Activated CD4-positive, alpha-beta T cell treated with anti-CD3 and anti-CD28 coated beads, Interleukin-2, amount 10 ng/mL, durations not matched to agents 7 days and 5 days (primary cell): ENCODE results near the gene NEDD4L. TPM values are rescaled to one million over a fixed set of nuclear protein-coding genes. Genes with fewer than 3 reads are reported as not detected.
A peak's percentile ranks its signal among the peaks of the same experiment; 100 is the strongest.

Experiments used
- CTCF ChIA-PET: fragments of 350-600 bp; sonication (Branson Sonifier 250); formaldehyde crosslinking; loops from one replicate; lab custom pipeline; 2021; ENCODE audit warnings: antibody characterized with exemption; lab: Charles Lee
- POLR2A ChIA-PET: fragments of 350-600 bp; sonication (Branson Sonifier 250); formaldehyde crosslinking; loops from one replicate; lab custom pipeline; 2021; ENCODE audit warnings: antibody characterized with exemption; lab: Charles Lee
- DNase-seq: peaks from one replicate; pipeline ENCODE4 v3.0.0-alpha.2; 2020
- H3K27ac Mint-ChIP-seq: one replicate; pipeline ENCODE4 v1.8.0; 2021; ENCODE audit warnings: mild to moderate bottlenecking, moderate library complexity, mixed read lengths
- H3K27me3 Mint-ChIP-seq: one replicate; pipeline ENCODE4 v1.8.0; 2021; ENCODE audit warnings: mixed read lengths
- H3K36me3 Mint-ChIP-seq: one replicate; pipeline ENCODE4 v1.8.0; 2021; ENCODE audit warnings: low read depth, mixed read lengths
- H3K4me1 Mint-ChIP-seq: one replicate; pipeline ENCODE4 v1.8.0; 2021; ENCODE audit warnings: mixed read lengths
- H3K4me3 Mint-ChIP-seq: one replicate; pipeline ENCODE4 v1.8.0; 2021; ENCODE audit warnings: mild to moderate bottlenecking, moderate library complexity, mixed read lengths
- H3K9me3 Mint-ChIP-seq: one replicate; pipeline ENCODE4 v1.8.0; 2021; ENCODE audit warnings: mixed read lengths
- total RNA-seq, 2 experiments: library from RNA; stranded (reverse); gene quantifications; one replicate each; pipeline ENCODE4 v1.2.3, GENCODE V29; 2021

NEDD4L gene
- total RNA-seq, 2 experiments from 2014 or later: 5.6 to 8.1 TPM

DNA sequence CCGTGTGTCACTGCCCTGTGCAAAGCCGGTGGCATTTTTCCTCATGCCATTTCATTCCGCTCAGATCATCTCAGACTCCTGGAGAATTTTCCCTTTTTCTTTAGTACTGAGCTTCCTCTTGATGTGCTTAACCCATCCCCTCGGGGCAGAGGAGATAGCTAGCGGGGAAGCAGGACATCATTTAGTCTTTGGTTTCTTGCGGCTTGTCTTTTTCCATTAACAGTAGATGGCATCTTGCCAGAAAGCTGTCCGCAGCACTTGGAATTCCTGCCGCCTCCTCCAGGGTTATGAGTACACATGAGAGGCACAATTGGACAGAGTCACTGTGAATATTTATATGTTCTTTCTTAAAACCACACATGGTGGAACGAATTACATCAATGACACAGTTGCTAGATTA is 358.2 kb downstream of the NEDD4L start:
- POLR2A ChIA-PET: no interaction called here
- no peaks in the 10 kb centered on the region for H3K9me3 Mint-ChIP-seq

DNA sequence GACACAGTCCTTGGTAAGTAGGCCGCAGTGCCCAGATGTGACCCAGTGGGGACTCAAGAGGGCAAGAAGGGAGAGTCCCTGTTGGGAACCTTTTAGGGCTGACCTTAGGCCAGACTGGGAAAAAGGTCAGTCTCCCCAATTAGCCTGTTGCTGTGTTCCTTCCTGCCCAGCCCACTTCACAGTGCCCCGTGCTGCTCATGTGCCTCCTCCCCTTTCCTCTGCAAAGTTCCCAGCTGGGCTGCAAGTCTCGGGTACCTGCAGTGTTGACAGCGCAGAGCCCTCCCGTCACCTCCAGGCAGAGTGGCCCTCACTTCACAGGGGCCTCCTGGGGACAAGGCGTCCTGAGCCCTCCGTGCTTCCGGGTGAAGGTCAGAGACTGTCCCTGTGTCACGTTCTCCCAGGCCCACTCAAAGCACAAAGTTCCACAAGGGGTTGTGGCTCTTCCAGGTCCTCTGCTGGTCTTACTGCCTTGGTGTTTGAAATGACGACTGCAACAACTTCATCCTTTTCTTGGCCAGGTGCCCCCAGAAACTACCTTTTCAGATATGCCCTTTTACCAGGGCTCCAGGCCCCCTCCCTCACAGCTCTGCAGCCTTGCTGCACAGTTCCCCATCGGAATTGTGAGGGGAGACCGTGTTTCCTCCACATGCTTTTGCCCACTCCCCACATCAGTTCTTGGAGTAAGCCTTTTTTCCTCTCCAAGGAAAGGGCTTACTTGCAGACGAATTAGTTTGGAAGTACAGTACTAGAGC is 359.1 kb downstream of the NEDD4L start:
- DNase-seq: no peak
- ChIA-PET POLR2A (no interaction called here), CTCF (no interaction called here)
- no peaks in the 10 kb centered on the region for H3K27me3 Mint-ChIP-seq
- H3K4me3 Mint-ChIP-seq: no peak overlapping the region
- H3K36me3 Mint-ChIP-seq: no peaks in the 10 kb centered on the region
- H3K9me3 Mint-ChIP-seq: no peaks in the 10 kb centered on the region
- no peak overlapping the region for H3K27ac Mint-ChIP-seq
- peaks cover 27% of the 10 kb centered on the region for H3K4me1 Mint-ChIP-seq

More for the DNA sequence above, 358.2 kb downstream of the NEDD4L start:
- CTCF ChIA-PET: interaction anchor here (0.6 to 1.4 kb wide), 2 partner anchors 47 to 361 kb away, joined by 3 read pairs; no protein-coding TSS in a partner anchor
- Mint-ChIP-seq H3K4me1 (peaks cover 28% of the 10 kb centered on the region), H3K36me3 (no peaks in the 10 kb centered on the region), H3K27me3 (no peaks in the 10 kb centered on the region), H3K4me3 (no peak overlapping the region), H3K27ac (peak overlapping the region; percentile 54)
- DNase-seq: no peak

GRCh38 chr18:58403799-58404455 is 359.9 kb downstream of the NEDD4L start:
- Mint-ChIP-seq H3K36me3 (no peaks in the 10 kb centered on the region), H3K4me1 (peaks cover 23% of the 10 kb centered on the region), H3K9me3 (no peaks in the 10 kb centered on the region), H3K27ac (no peak overlapping the region), H3K27me3 (no peaks in the 10 kb centered on the region), H3K4me3 (no peak overlapping the region)
- DNase-seq: no peak
- ChIA-PET CTCF (interaction anchor here (1.2 kb wide), 1 partner anchor 11 kb away, joined by 4 read pairs; no protein-coding TSS in a partner anchor), POLR2A (no interaction called here)

DNA sequence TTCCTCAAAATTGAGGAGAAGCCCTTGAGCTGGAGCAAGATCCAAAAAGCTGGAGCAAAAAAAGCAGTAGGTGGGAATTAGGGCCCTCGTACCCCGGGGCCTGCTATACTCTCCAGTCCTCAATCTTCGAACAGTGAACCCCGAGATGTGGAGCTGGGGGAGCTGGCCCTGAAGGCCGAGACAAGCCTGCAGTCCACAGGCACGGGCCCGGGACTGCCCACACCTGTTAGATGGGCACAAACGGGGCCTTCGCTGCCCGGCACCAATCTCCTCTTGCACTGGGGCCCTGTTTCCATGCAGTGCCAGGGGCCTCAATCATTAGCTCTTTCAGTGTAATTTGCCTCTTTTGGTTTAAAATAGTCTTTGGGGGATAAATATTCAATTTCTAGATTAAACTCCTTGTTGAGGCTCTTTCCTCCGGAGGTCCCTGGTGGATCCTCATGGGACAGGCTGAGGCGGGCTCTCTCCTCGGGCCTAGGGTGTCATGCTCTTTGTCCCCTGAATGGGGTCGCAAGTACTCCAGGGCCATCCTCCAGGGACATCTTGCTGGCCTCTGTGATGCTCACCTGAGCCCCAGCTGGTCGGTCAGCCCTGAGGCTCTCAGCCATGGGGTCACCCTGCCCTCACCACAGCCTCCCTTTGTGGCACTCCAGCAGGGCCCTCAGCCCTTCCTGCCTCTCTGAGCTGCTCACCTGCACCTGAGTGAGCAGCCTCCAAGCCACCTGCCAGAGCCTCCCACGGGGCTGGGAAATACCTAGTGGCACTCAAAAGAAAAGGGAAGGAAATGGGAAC is 361.3 kb downstream of the NEDD4L start:
- ChIA-PET POLR2A (no interaction called here), CTCF (no interaction called here)
- peaks cover 14% of the 10 kb centered on the region for H3K4me1 Mint-ChIP-seq
- no peaks in the 10 kb centered on the region for H3K9me3 Mint-ChIP-seq
- no peaks in the 10 kb centered on the region for H3K36me3 Mint-ChIP-seq
- DNase-seq: no peak
- no peak overlapping the region for H3K4me3 Mint-ChIP-seq
- peak overlapping the region; percentile 39 for H3K27ac Mint-ChIP-seq
- H3K27me3 Mint-ChIP-seq: no peaks in the 10 kb centered on the region

DNA sequence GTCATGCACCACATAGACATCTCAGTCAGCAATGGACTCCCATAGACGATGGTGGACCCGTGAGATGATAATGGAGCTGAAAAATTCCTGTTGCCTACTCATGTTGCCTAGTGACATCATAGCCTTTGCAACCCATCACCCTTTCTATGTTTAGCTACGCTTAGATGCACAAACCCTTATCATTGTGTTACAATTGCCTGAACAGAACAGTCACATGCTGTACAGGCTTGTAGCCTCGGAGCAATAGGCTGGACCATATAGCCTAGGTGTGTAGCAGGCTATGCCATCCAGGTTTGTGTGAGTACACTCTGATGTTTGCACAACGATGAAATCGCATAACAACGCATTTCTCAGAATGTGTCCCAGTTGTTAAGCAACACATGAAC is 363.2 kb downstream of the NEDD4L start:
- ChIA-PET CTCF (interaction anchor here (0.8 kb wide), 1 partner anchor 15 kb away, joined by 3 read pairs; no protein-coding TSS in a partner anchor), POLR2A (no interaction called here)
- no peaks in the 10 kb centered on the region for H3K27me3 Mint-ChIP-seq
- no peaks in the 10 kb centered on the region for H3K36me3 Mint-ChIP-seq
- no peak for DNase-seq
- H3K4me1 Mint-ChIP-seq: peaks cover 2% of the 10 kb centered on the region
- no peak overlapping the region for H3K4me3 Mint-ChIP-seq
- no peaks in the 10 kb centered on the region for H3K9me3 Mint-ChIP-seq
- no peak overlapping the region for H3K27ac Mint-ChIP-seq

- Mint-ChIP-seq H3K36me3 (no peaks in the 10 kb centered on the region), H3K27me3 (peaks cover 1% of the 10 kb centered on the region), H3K4me3 (no peak overlapping the region), H3K27ac (no peak overlapping the region), H3K4me1 (no peaks in the 10 kb centered on the region), H3K9me3 (no peaks in the 10 kb centered on the region)
- CTCF ChIA-PET: interaction anchor here (0.8 kb wide), 1 partner anchor 15 kb away, joined by 3 read pairs; no protein-coding TSS in a partner anchor
- POLR2A ChIA-PET: no interaction called here
- DNase-seq: no peak
These were observed 363.8 kb downstream of the NEDD4L start for GRCh38 chr18:58407649-58408407.

GRCh38 chr18:58408665-58409064 is 364.6 kb downstream of the NEDD4L start:
- Mint-ChIP-seq H3K27ac (no peak overlapping the region), H3K4me3 (no peak overlapping the region), H3K36me3 (no peaks in the 10 kb centered on the region), H3K9me3 (no peaks in the 10 kb centered on the region), H3K27me3 (peaks cover 3% of the 10 kb centered on the region), H3K4me1 (no peaks in the 10 kb centered on the region)
- ChIA-PET CTCF (no interaction called here), POLR2A (no interaction called here)
- no peak for DNase-seq

- Mint-ChIP-seq H3K27me3 (peaks cover 3% of the 10 kb centered on the region), H3K36me3 (no peaks in the 10 kb centered on the region), H3K4me1 (no peaks in the 10 kb centered on the region), H3K9me3 (no peaks in the 10 kb centered on the region), H3K4me3 (no peak overlapping the region), H3K27ac (no peak overlapping the region)
- POLR2A ChIA-PET: no interaction called here
- CTCF ChIA-PET: no interaction called here
- no peak for DNase-seq
These were observed 365.9 kb downstream of the NEDD4L start for GRCh38 chr18:58409802-58410445.

DNA sequence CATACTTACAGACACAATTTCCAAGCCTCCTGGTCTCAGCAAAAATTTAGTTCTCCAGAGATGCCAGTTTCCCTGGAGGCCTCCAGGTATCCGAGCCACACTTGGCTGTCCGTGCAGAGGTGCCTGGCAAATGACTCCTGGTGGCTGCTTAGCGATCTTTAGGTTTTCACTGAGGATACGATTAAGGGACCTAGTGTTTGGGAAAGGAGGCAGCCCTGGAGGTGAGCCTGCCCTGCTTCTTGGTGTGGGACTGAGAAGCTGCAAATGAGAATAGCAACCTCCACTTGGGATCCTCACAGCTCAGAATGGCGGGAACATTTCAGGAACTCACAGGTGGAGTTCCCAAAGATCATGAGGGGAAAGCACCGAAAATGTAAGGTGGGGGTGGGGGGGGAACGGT is 367.3 kb downstream of the NEDD4L start:
- Mint-ChIP-seq H3K27me3 (peaks cover 3% of the 10 kb centered on the region), H3K4me3 (no peak overlapping the region)
- POLR2A ChIA-PET: no interaction called here

DNA sequence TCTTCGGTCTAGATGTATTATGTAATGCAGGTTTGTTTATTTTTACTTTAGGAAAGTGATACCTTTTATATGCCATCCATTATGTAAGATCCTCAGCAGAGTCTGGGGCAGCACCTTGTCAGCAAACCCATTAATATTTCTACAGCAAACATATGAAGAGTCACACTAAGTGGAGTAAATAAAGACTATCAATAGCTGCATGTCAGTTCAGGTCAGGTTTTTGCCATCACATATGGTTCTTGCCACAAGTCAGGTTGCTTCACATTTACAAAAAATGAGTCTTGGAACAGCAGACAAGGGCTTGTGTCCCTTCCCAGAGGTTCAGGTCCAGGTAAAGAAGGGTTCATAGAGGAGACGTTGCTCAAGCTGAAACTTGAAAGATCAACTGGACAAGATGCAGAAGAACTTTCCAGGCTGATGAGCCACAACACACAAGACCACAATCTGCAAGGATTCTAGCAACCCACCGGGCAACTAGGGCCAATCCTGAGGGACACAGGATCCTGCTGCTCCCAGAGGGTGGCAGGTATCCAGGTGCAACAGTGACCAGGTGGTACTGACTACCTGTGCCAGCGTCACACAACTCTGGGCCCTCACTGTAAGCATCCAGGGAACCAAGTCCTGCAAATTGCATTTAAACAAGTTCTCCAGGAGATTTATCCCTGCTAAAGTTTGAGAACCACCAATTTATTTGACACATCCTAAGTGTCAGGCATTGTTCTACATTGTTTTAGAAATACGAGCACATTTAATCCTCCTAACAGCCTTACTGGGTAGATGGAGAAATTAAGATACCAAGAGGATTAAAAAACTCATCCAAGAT is 369.0 kb downstream of the NEDD4L start:
- no peak for DNase-seq
- Mint-ChIP-seq H3K4me3 (no peak overlapping the region), H3K9me3 (no peaks in the 10 kb centered on the region), H3K27ac (no peak overlapping the region), H3K4me1 (no peaks in the 10 kb centered on the region), H3K36me3 (no peaks in the 10 kb centered on the region), H3K27me3 (peaks cover 9% of the 10 kb centered on the region)
- CTCF ChIA-PET: interaction anchor here (0.6 kb wide), 1 partner anchor 13 kb away, joined by 3 read pairs; no protein-coding TSS in a partner anchor
- POLR2A ChIA-PET: no interaction called here

More for the DNA sequence above, 367.3 kb downstream of the NEDD4L start:
- H3K36me3 Mint-ChIP-seq: no peaks in the 10 kb centered on the region
- H3K4me1 Mint-ChIP-seq: no peaks in the 10 kb centered on the region
- no peaks in the 10 kb centered on the region for H3K9me3 Mint-ChIP-seq
- CTCF ChIA-PET: no interaction called here
- no peak overlapping the region for H3K27ac Mint-ChIP-seq
- no peak for DNase-seq
